WTC11 (cell line): ENCODE data around the gene S100A12. TPM values are rescaled to one million over a fixed set of nuclear protein-coding genes. Genes with fewer than 3 reads are reported as not detected.

Experiments used
- ATAC-seq: fragments of 200-7000 bp; cut with Tn5 transposase; 2 replicates; pipeline ENCODE4 v1.10.0; 2021; ENCODE audit warnings: mild to moderate bottlenecking, moderate library complexity
- CTCF ChIA-PET: fragments of 300-600 bp; sonication (Branson Sonifier 250); formaldehyde crosslinking; loops from one replicate; lab custom pipeline; 2021; ENCODE audit warnings: antibody characterized with exemption; lab: Charles Lee
- POLR2A ChIA-PET: fragments of 350-600 bp; sonication (Branson Sonifier 250); formaldehyde crosslinking; loops from one replicate; lab custom pipeline; 2021; ENCODE audit warnings: antibody characterized with exemption; lab: Charles Lee
- DNase-seq: peaks from one replicate; pipeline ENCODE4 v3.0.0; 2021; ENCODE audit warnings: low spot score
- H3K27ac Mint-ChIP-seq: 2 replicates; pipeline ENCODE4 v1.8.0; 2021; ENCODE audit warnings: mixed read lengths
- H3K27me3 Mint-ChIP-seq: 2 replicates; pipeline ENCODE4 v1.8.0; 2021; ENCODE audit warnings: low read depth, mild to moderate bottlenecking, moderate library complexity, mixed read lengths
- H3K36me3 Mint-ChIP-seq: 2 replicates; pipeline ENCODE4 v1.8.0; 2021; ENCODE audit warnings: mixed read lengths
- H3K4me1 Mint-ChIP-seq: 2 replicates; pipeline ENCODE4 v1.8.0; 2022; ENCODE audit warnings: mixed read lengths
- H3K4me3 Mint-ChIP-seq: 2 replicates; pipeline ENCODE4 v1.8.0; 2021; ENCODE audit warnings: mild to moderate bottlenecking, moderate library complexity, mixed read lengths
- H3K9me3 Mint-ChIP-seq: 2 replicates; pipeline ENCODE4 v1.8.0; 2021; ENCODE audit warnings: mixed read lengths
- ARID4B ChIP-seq: sonication (generic); formaldehyde crosslinking; IDR thresholded peaks from 2 replicates; pipeline ENCODE4 v1.8.0; 2023; ENCODE audit warnings: missing genetic modification reagents, mild to moderate bottlenecking, borderline replicate concordance
- ATF2 ChIP-seq: sonication (generic); formaldehyde crosslinking; IDR thresholded peaks from 2 replicates; pipeline ENCODE4 v1.8.1; 2022; ENCODE audit warnings: low read depth, missing genetic modification reagents, borderline replicate concordance
- CBFB ChIP-seq: sonication (generic); formaldehyde crosslinking; IDR thresholded peaks from 2 replicates; pipeline ENCODE4 v1.8.1; 2022; ENCODE audit warnings: mild to moderate bottlenecking, low read depth, missing genetic modification reagents
- FOXJ3 ChIP-seq: sonication (generic); formaldehyde crosslinking; IDR thresholded peaks from 2 replicates; pipeline ENCODE4 v1.9.0; 2021; ENCODE audit warnings: missing genetic modification reagents, mild to moderate bottlenecking, borderline replicate concordance
- GRHL2 ChIP-seq: fragments of 250-450 bp; sonication (Bioruptor Pico); IDR thresholded peaks from 2 replicates; pipeline ENCODE4 v1.8.0; 2022; ENCODE audit warnings: mild to moderate bottlenecking, moderate library complexity; ENCODE audit not compliant: insufficient replicate concordance, severe bottlenecking
- JAZF1 ChIP-seq: fragments of 250-450 bp; sonication (Bioruptor Pico); IDR thresholded peaks from 2 replicates; pipeline ENCODE4 v1.9.0; 2021; ENCODE audit warnings: moderate library complexity, mild to moderate bottlenecking, inconsistent platforms
- JUN ChIP-seq: sonication (generic); formaldehyde crosslinking; IDR thresholded peaks from 2 replicates; pipeline ENCODE4 v1.8.0; 2023; ENCODE audit warnings: mild to moderate bottlenecking, missing genetic modification reagents
- MYBL2 ChIP-seq: sonication (generic); formaldehyde crosslinking; IDR thresholded peaks from 2 replicates; pipeline ENCODE4 v1.8.1; 2023; ENCODE audit warnings: mild to moderate bottlenecking, moderate library complexity, missing genetic modification reagents
- NFE2L1 ChIP-seq: sonication (generic); formaldehyde crosslinking; IDR thresholded peaks from 2 replicates; pipeline ENCODE4 v1.8.1; 2023; ENCODE audit warnings: missing genetic modification reagents
- NR1H2 ChIP-seq: sonication (generic); formaldehyde crosslinking; IDR thresholded peaks from 2 replicates; pipeline ENCODE4 v1.9.0; 2021; ENCODE audit warnings: mild to moderate bottlenecking, moderate library complexity, missing genetic modification reagents
- OVOL2 ChIP-seq: fragments of 250-450 bp; sonication (Bioruptor Pico); IDR thresholded peaks from 2 replicates; pipeline ENCODE4 v1.9.0; 2021; ENCODE audit warnings: mild to moderate bottlenecking, borderline replicate concordance
- TCF7 ChIP-seq: sonication (generic); formaldehyde crosslinking; IDR thresholded peaks from 2 replicates; pipeline ENCODE4 v1.8.0; 2022; ENCODE audit warnings: mild to moderate bottlenecking, low read depth, missing genetic modification reagents, moderate library complexity
- ZMAT4 ChIP-seq: fragments of 250-450 bp; sonication (Bioruptor Pico); IDR thresholded peaks from 2 replicates; pipeline ENCODE4 v1.9.0; 2021; ENCODE audit warnings: mild to moderate bottlenecking
- ZNF138 ChIP-seq: sonication (generic); formaldehyde crosslinking; conservative IDR thresholded peaks from 2 replicates; pipeline ENCODE4 v1.8.1; 2022; ENCODE audit warnings: mild to moderate bottlenecking, moderate library complexity, missing genetic modification reagents
- ZNF263 ChIP-seq: sonication (generic); formaldehyde crosslinking; IDR thresholded peaks from 2 replicates; pipeline ENCODE4 v1.8.1; 2022; ENCODE audit warnings: low read depth, mild to moderate bottlenecking, moderate library complexity, missing genetic modification reagents
- ZNF281 ChIP-seq: sonication (generic); formaldehyde crosslinking; IDR thresholded peaks from 2 replicates; pipeline ENCODE4 v1.8.0; 2023; ENCODE audit warnings: mild to moderate bottlenecking, missing genetic modification reagents
- ZSCAN18 ChIP-seq: fragments of 250-450 bp; sonication (Bioruptor Pico); IDR thresholded peaks from 2 replicates; pipeline ENCODE4 v2.1.2; 2022; ENCODE audit warnings: mild to moderate bottlenecking, moderate library complexity
- total RNA-seq: library from RNA; stranded (reverse); gene quantifications from 3 replicates; pipeline ENCODE4 v1.2.3, GENCODE V29; 2021

S100A12 gene
- total RNA-seq, 1 experiment from 2014 or later = not detected

- ChIA-PET POLR2A (no interaction called here), CTCF (interaction anchor here (1.3 kb wide), 1 partner anchor 21 kb away, joined by 5 read pairs; no protein-coding TSS in a partner anchor)
- TF ChIP-seq NFE2L1 (CRISPR knock-in tag) = no peak
- no peak for TF ChIP-seq ZNF281
- no peak for TF ChIP-seq JAZF1 (CRISPR knock-in tag)
- no peak for TF ChIP-seq ZNF138
- no peak for TF ChIP-seq MYBL2 (CRISPR knock-in tag)
- no peak for TF ChIP-seq ZSCAN18 (CRISPR knock-in tag)
- no peak for TF ChIP-seq ATF2 (CRISPR knock-in tag)
- no peak for TF ChIP-seq FOXJ3 (CRISPR knock-in tag)
- TF ChIP-seq CBFB (CRISPR knock-in tag) = no peak
- H3K27me3 Mint-ChIP-seq = peaks cover 17% of the 10 kb centered on the region
- H3K4me1 Mint-ChIP-seq = no peaks in the 10 kb centered on the region
- H3K27ac Mint-ChIP-seq = no peak overlapping the region
- ATAC-seq = no peak
- H3K4me3 Mint-ChIP-seq = no peak overlapping the region
- H3K36me3 Mint-ChIP-seq = no peaks in the 10 kb centered on the region
- no peak for DNase-seq
- peaks cover 20% of the 10 kb centered on the region for H3K9me3 Mint-ChIP-seq
These were observed 1.4 kb downstream of the S100A12 start for GRCh38 chr1:153374071-153374470.

- ATAC-seq = no peak
- Mint-ChIP-seq H3K4me3 (no peak overlapping the region), H3K36me3 (no peaks in the 10 kb centered on the region), H3K27ac (no peak overlapping the region), H3K9me3 (peaks cover 17% of the 10 kb centered on the region)
- ChIA-PET CTCF (interaction anchor here (0.9 kb wide), 1 partner anchor 122 kb away, joined by 4 read pairs; no protein-coding TSS in a partner anchor), POLR2A (no interaction called here)
- no peak for DNase-seq
- no peak for TF ChIP-seq JAZF1 (CRISPR knock-in tag)
- no peak for TF ChIP-seq ZNF263 (CRISPR knock-in tag)
- TF ChIP-seq MYBL2 (CRISPR knock-in tag) = no peak
- TF ChIP-seq OVOL2 = no peak
- no peak for TF ChIP-seq NR1H2 (CRISPR knock-in tag)
- no peak for TF ChIP-seq TCF7 (CRISPR knock-in tag)
- TF ChIP-seq ARID4B = no peak
- TF ChIP-seq JUN (CRISPR knock-in tag) = no peak
- TF ChIP-seq ATF2 (CRISPR knock-in tag) = no peak
- TF ChIP-seq ZMAT4 = no peak
- no peak for TF ChIP-seq GRHL2 (CRISPR knock-in tag)
- TF ChIP-seq, all 79 proteins: peak for 0
- H3K27me3 Mint-ChIP-seq = peaks cover 17% of the 10 kb centered on the region
- H3K4me1 Mint-ChIP-seq = no peaks in the 10 kb centered on the region
These were observed 2.9 kb downstream of the S100A12 start for GRCh38 chr1:153372571-153372970.
